IPS DF 4.7 (cell line): ENCODE data around the gene TRAF7.

ENCODE experiments used
- DNase-seq: peaks from one replicate; pipeline ENCODE4 v3.0.0-alpha.2; 2013; ENCODE audit warnings: low spot score; ENCODE audit errors: extremely low read depth

Gene TRAF7

GRCh38 chr16:2147981-2148671, 7.5 kb upstream of the TRAF7 start, which contains the start of gene RAB26:
RAB26 (plus strand) TSS chr16:2148625; CDS start chr16:2148784, 159 bp downstream.
- DNase-seq, result no peak

GRCh38 chr16:2148714-2149629, 6.6 kb upstream of the TRAF7 start:
- no peak for DNase-seq

- no peak for DNase-seq
These were observed 5.8 kb upstream of the TRAF7 start for GRCh38 chr16:2149630-2150417.

GRCh38 chr16:2150418-2151187, 5.0 kb upstream of the TRAF7 start:
- DNase-seq, result no peak

GRCh38 chr16:2151188-2152091, 4.1 kb upstream of the TRAF7 start:
- DNase-seq, result no peak

GRCh38 chr16:2152695-2153506, 2.7 kb upstream of the TRAF7 start:
- DNase-seq, result no peak

- no peak for DNase-seq
These were observed 970 bp upstream of the TRAF7 start for GRCh38 chr16:2154533-2155090.

GRCh38 chr16:2155977-2156848, 631 bp downstream of the TRAF7 start:
- DNase-seq, result no peak

- no peak for DNase-seq
These were observed 1.3 kb downstream of the TRAF7 start for GRCh38 chr16:2156849-2157224.

- DNase-seq, result no peak
These were observed 2.1 kb downstream of the TRAF7 start for GRCh38 chr16:2157480-2158261.

- no peak for DNase-seq
These were observed 2.7 kb downstream of the TRAF7 start for GRCh38 chr16:2158262-2158638.

- DNase-seq, result no peak
These were observed 3.7 kb downstream of the TRAF7 start for GRCh38 chr16:2159175-2159838.

GRCh38 chr16:2160915-2161551, 5.5 kb downstream of the TRAF7 start:
- no peak for DNase-seq

GRCh38 chr16:2161911-2162310, 6.3 kb downstream of the TRAF7 start:
- no peak for DNase-seq

GRCh38 chr16:2162676-2163118, 7.1 kb downstream of the TRAF7 start:
- DNase-seq, result no peak
